OCI-LY3 (cell line): ENCODE results near the gene PSMA7.

Experiments used
- CTCF ChIP-seq: fragments of 200-600, 300-600 bp; sonication (generic); IDR thresholded peaks from 2 replicates; pipeline ENCODE4 v1.5.1; 2014; ENCODE audit warnings: antibody characterized with exemption, low read length, low read depth
- EZH2phosphoT487 ChIP-seq: fragments of 200-600 bp; shearing (Covaris generic); IDR thresholded peaks from 2 replicates; pipeline ENCODE4 v1.6.1; 2018; ENCODE audit warnings: antibody characterized with exemption, mixed run types, low read depth

- TF ChIP-seq CTCF (no peak), EZH2phosphoT487 (no peak)
These were observed at the start of gene PSMA7, which contains the start of gene SS18L1 for GRCh38 chr20:62143081-62143956.
